ENCODE data around the gene ST8SIA5. TPM values are rescaled to one million over a fixed set of nuclear protein-coding genes. Genes with fewer than 3 reads are reported as not detected.

Gene ST8SIA5
- total RNA-seq, 1 experiment from 2014 or later: not detected

DNA sequence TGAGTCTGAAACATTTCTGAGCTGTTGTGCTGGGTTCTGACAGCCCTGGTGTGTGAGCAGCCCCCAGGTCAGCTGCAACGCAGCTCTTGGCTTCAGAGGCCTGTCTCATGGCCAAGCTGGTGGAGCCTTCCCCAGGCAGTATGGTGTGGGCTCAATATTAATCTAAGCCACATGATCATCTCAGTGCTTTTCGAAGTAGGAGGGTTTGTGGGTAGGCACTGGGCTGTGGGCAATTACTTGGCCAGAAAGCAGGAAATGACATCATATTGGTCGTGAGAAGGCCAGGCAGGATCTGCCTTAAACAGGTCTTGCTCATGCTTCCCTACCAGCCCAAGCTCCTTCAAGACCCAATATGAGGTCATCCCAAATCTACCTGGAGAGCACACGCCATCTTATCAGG, 126.7 kb downstream of the ST8SIA5 start:
- DNase-seq (ENCODE audit: low read depth): peak; percentile 86

DNA sequence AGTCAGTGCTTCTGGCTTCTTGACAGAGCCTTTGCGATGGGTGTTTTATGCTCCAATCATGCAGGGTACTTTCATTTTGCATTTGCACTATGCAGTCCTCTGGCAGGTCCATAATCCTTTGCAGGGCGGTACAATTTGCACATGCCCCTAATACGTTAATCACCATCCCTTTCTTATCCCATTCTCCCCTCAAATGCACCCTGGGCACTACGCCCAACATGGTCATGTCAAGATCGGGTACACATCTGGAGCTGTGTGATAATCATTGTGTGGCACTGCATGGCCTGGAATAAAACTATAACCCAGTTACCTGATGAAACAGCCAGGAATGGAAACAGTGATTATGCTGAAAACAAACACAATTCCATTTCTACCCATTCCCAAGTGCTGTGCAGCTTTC, 127.5 kb downstream of the ST8SIA5 start:
- no peak for DNase-seq (ENCODE audit: low read depth)

DNA sequence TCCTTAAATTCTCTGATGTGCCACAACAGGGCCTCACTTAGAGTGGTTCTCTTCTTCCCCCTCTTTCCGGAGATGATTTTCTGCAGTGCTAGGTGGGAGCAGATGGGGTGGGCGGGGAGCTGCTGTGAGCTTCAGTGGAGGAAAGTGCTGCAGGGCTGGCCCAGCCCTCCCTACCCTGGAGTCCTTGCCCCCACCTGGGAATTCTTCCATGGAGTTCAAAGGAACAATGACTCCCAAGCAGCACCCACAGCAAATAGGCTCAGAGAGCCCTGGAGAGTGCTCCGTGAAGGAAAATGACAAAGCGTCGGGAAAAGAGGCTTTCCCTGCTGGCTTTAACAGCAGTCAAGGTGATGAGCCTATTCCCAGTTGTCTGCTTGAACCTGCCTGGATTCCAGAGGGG, 128.6 kb downstream of the ST8SIA5 start:
- no peak for DNase-seq (ENCODE audit: low read depth)

- DNase-seq (ENCODE audit: low read depth): no peak
These were observed 129.7 kb downstream of the ST8SIA5 start for GRCh38 chr18:46627136-46627535.

GRCh38 chr18:46625069-46625468, 131.8 kb downstream of the ST8SIA5 start:
- DNase-seq (ENCODE audit: low read depth): no peak

- no peak for DNase-seq (ENCODE audit: low read depth)
These were observed 132.7 kb downstream of the ST8SIA5 start for GRCh38 chr18:46624127-46624526.

DNA sequence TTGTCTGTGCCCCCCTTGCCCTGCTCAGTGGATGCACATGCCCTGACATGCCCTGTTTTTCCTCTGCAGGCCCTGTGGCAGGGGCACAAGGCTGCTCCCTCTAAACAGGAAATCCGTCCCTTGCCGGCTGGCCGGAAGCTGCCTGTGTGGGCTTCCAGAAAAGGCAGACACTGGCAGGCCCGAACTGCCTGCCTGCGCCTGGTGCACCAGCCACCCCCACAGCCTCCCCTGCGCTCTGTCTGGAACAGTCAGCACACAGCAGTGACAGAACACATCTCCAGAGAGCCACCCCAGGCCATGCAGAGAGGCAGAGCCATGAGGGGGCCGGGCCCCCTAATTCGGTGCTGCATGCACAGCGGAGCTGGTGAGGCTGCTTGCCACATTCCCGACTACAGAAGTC, 133.3 kb downstream of the ST8SIA5 start:
- peak; percentile 18 for DNase-seq (ENCODE audit: low read depth)

DNA sequence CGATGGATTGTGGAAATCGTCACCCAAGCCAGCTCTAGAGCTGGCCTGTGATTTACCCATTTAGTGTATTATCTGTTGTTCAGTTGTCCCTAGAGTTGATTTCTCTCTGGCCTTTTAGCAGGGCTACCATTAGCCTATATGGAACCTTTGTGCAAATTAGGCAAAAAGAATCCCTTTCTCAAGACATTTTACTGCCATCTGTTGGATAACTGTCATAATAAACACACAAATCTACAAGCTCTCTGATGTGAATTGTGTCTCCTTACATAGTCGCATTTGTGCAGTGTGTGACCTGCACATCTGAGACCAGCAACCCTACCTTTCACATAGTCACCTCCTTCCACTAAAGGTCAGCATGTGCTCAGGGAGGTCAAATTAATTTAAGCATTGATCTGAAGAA, 133.9 kb downstream of the ST8SIA5 start:
- no peak for DNase-seq (ENCODE audit: low read depth)

DNA sequence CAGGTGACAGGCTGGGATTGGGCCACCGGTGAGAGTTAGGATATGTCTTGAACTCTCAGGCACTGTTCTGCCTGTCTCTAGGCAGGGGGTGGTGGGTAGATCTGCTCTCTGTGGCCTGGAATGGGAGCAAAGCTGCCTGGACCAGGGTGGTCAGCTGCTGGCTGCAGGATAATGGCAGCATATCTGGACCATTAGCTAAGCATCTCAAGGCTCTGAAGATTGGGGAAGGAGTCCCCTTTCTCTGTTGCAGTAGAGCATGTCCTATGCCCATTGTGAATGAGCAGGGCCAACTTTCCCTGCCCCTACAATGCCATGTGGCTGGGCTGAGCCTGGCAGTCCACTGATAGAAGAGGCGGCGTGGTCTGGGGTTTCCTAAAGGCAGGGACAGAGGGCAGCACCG, 134.4 kb downstream of the ST8SIA5 start:
- DNase-seq (ENCODE audit: low read depth): no peak

GRCh38 chr18:46621871-46622270, 135.0 kb downstream of the ST8SIA5 start:
- DNase-seq (ENCODE audit: low read depth): no peak

GRCh38 chr18:46621111-46621766, 135.6 kb downstream of the ST8SIA5 start:
- DNase-seq (ENCODE audit: low read depth): no peak

GRCh38 chr18:46619559-46619958, 137.3 kb downstream of the ST8SIA5 start:
- no peak for DNase-seq (ENCODE audit: low read depth)

Small RNA genes lying within 50 kb of the gene (small RNA-seq; reads per million reads assigned to genes)
- gene AC090311.1: not detected

Other genes with a start within 250 kb of the ST8SIA5 start
- gene LOXHD1, start 99.8 kb downstream of the ST8SIA5 start, total RNA-seq (2014; rRNA removed; shearing (Covaris generic)): not detected in 2 replicates
- 12.8 and 20.8 TPM in 2 replicates for gene PIAS2, start 160.5 kb upstream of the ST8SIA5 start, total RNA-seq (2014; rRNA removed; shearing (Covaris generic))
- gene KATNAL2, start 160.5 kb upstream of the ST8SIA5 start, total RNA-seq (2014; rRNA removed; shearing (Covaris generic)): not detected in 2 replicates